HepG2 (cell line): ENCODE data around the gene IL4I1. TPM values are rescaled to one million over a fixed set of nuclear protein-coding genes. Genes with fewer than 3 reads are reported as not detected.

ENCODE experiments used
- ATAC-seq: fragments of 200-7000 bp; cut with Tn5 transposase; 3 replicates; pipeline ENCODE4 v1.9.1; 2020; ENCODE audit warnings: mild to moderate bottlenecking, moderate library complexity
- BruUV-seq: library from RNA; stranded (reverse); fragments of 400-500 nt; replicated peaks from 2 replicates; lab custom pipeline; 2021; lab: Mats Ljungman, UMichigan
- CTCF ChIA-PET: fragments of 300-600 bp; formaldehyde crosslinking; extraction: SDS; loops from one replicate; lab custom pipeline; 2021; ENCODE audit warnings: low total read pairs, inconsistent platforms, low intra/inter-chr PET ratio; lab: Yijun Ruan, JAX
- POLR2A ChIA-PET: fragments of 350-600 bp; sonication (Branson Sonifier 250); formaldehyde crosslinking; loops from one replicate; lab custom pipeline; 2020; ENCODE audit warnings: antibody characterized with exemption, inconsistent platforms; lab: Yijun Ruan, JAX
- DNase-seq: peaks from one replicate; pipeline ENCODE4 v3.0.0-alpha.2; 2015; ENCODE audit warnings: low spot score
- FAIRE-seq: peaks from 3 replicates; lab custom pipeline; 2011; peaks lifted over from hg19 to GRCh38; lab: Jason Lieb, UNC
- H2AFZ ChIP-seq: one replicate; pipeline ENCODE4 v1.6.1; 2011; ENCODE audit warnings: low read length, inconsistent platforms
- H3K27ac ChIP-seq: fragments of 300-600 bp; 3 replicates; pipeline ENCODE4 v1.8.0; 2011; ENCODE audit warnings: mixed run types, mild to moderate bottlenecking, mixed read lengths, low read length, inconsistent platforms; ENCODE audit not compliant: insufficient read depth; ENCODE audit errors: extremely low read length
- H3K27me3 ChIP-seq, 2 experiments: fragments of 200-600 bp in 1 of 2; 2 replicates in 1 of 2; 3 replicates in 1 of 2; pipeline versions ENCODE4 v1.6.0 to v1.8.0; 2011; ENCODE audit warnings: low read length in 2 of 2, mild to moderate bottlenecking in 2 of 2, moderate library complexity in 2 of 2, inconsistent platforms in 1 of 2; ENCODE audit not compliant: insufficient read depth in 2 of 2, control insufficient read depth in 1 of 2
- H3K36me3 ChIP-seq, 2 experiments: fragments of 200-600 bp in 1 of 2; replicated peaks in 1 of 2; 2 replicates in 1 of 2; 3 replicates in 1 of 2; pipeline versions ENCODE4 v1.5.1 to v1.8.0; 2011; ENCODE audit warnings: low read length in 2 of 2, inconsistent platforms in 1 of 2; ENCODE audit not compliant: insufficient read depth in 2 of 2, control insufficient read depth in 1 of 2
- H3K4me1 ChIP-seq: 2 replicates; pipeline ENCODE4 v1.5.1; 2012; ENCODE audit warnings: low read length, inconsistent platforms; ENCODE audit not compliant: insufficient read depth
- H3K4me2 ChIP-seq: 2 replicates; pipeline ENCODE4 v1.6.0; 2011; ENCODE audit warnings: low read depth, low read length, inconsistent platforms
- H3K4me3 ChIP-seq, 3 experiments: fragments of 200-600 bp in 1 of 3; sonication (generic), shearing (Covaris generic) in 1 of 3; replicated peaks in 1 of 3; 2 replicates each; pipeline ENCODE4 v1.5.1; 2011 to 2016; ENCODE audit warnings: low read length in 3 of 3, inconsistent platforms in 2 of 3, low read depth in 2 of 3, mild to moderate bottlenecking in 2 of 3, control low read depth in 1 of 3, mixed read lengths in 1 of 3; ENCODE audit not compliant: insufficient read depth in 1 of 3
- H3K79me2 ChIP-seq: one replicate; pipeline ENCODE4 v1.6.1; 2011; ENCODE audit warnings: low read length, inconsistent platforms; ENCODE audit not compliant: insufficient read depth
- H3K9ac ChIP-seq: 2 replicates; pipeline ENCODE4 v1.6.0; 2011; ENCODE audit warnings: mild to moderate bottlenecking, low read depth, low read length, inconsistent platforms; ENCODE audit not compliant: insufficient read depth
- H3K9me3 ChIP-seq: 2 replicates; pipeline ENCODE4 v1.5.1; 2012; ENCODE audit warnings: mild to moderate bottlenecking, low read length
- H4K20me1 ChIP-seq: 2 replicates; pipeline ENCODE4 v1.6.0; 2011; ENCODE audit warnings: inconsistent platforms, mild to moderate bottlenecking, low read length, moderate library complexity; ENCODE audit not compliant: insufficient read depth
- CAMTA2 ChIP-seq: sonication (generic); formaldehyde crosslinking; IDR thresholded peaks from 2 replicates; pipeline ENCODE4 v1.4.0; 2020; ENCODE audit warnings: mild to moderate bottlenecking, missing genetic modification reagents, borderline replicate concordance
- CTCF ChIP-seq: sonication (generic); formaldehyde crosslinking; IDR thresholded peaks from 2 replicates; pipeline ENCODE4 v1.5.0; 2020; ENCODE audit warnings: mild to moderate bottlenecking, missing genetic modification reagents, moderate library complexity
- HNRNPL ChIP-seq: fragments of 200-400 bp; formaldehyde crosslinking; IDR thresholded peaks from 2 replicates; pipeline ENCODE4 v1.6.1; 2017; ENCODE audit warnings: mild to moderate bottlenecking, low read depth, low read length
- JUNB ChIP-seq: sonication (generic); formaldehyde crosslinking; IDR thresholded peaks from 2 replicates; pipeline ENCODE4 v1.8.0; 2022; ENCODE audit warnings: missing genetic modification reagents, mild to moderate bottlenecking, borderline replicate concordance
- KLF6 ChIP-seq: IDR thresholded peaks from 2 replicates; pipeline ENCODE4 v1.8.0; 2016; ENCODE audit warnings: missing biosample characterization, missing genetic modification reagents
- SP140L ChIP-seq: sonication (generic); formaldehyde crosslinking; IDR thresholded peaks from 2 replicates; pipeline ENCODE4 v1.4.0; 2020; ENCODE audit warnings: missing genetic modification reagents, borderline replicate concordance
- TRIM22 ChIP-seq: fragments of 450-650 bp; IDR thresholded peaks from 2 replicates; pipeline ENCODE4 v1.6.1; 2017
- ZNF121 ChIP-seq: sonication (generic); formaldehyde crosslinking; IDR thresholded peaks from 2 replicates; pipeline ENCODE4 v1.5.0; 2020; ENCODE audit warnings: mild to moderate bottlenecking, missing genetic modification reagents
- ZNF18 ChIP-seq: sonication (generic); formaldehyde crosslinking; IDR thresholded peaks from 2 replicates; pipeline ENCODE4 v1.8.0; 2022; ENCODE audit warnings: mild to moderate bottlenecking, missing genetic modification reagents; ENCODE audit not compliant: insufficient replicate concordance
- ZNF503 ChIP-seq: sonication (generic); formaldehyde crosslinking; IDR thresholded peaks from 2 replicates; pipeline ENCODE4 v1.4.0; 2020; ENCODE audit warnings: missing genetic modification reagents
- ZNF709 ChIP-seq: sonication (generic); formaldehyde crosslinking; IDR thresholded peaks from 2 replicates; pipeline ENCODE4 v1.5.0; 2020; ENCODE audit warnings: mild to moderate bottlenecking, missing genetic modification reagents
- ZNF768 ChIP-seq: sonication (generic); formaldehyde crosslinking; IDR thresholded peaks from 2 replicates; pipeline ENCODE4 v1.4.0; 2020; ENCODE audit warnings: missing genetic modification reagents
- ZNF891 ChIP-seq: sonication (generic); formaldehyde crosslinking; IDR thresholded peaks from 2 replicates; pipeline ENCODE4 v1.5.0; 2020; ENCODE audit warnings: mild to moderate bottlenecking, missing genetic modification reagents
- WGBS: methylation state at CpG from one replicate; pipeline ENCODE4 v1.1.6; 2017; ENCODE audit warnings: low lambda C conversion rate; 5-methylcytosine and 5-hydroxymethylcytosine counted together
- in situ Hi-C: cut with HindIII; loops from 2 replicates; pipeline ENCODE4 v1.10.0; 2017; ENCODE audit warnings: low pct_unique_long_range_greater_than_20kb; ENCODE audit not compliant: extremely low pct_ligation_motif_present
- intact Hi-C: fragments of 100-400 bp; cut with micrococcal nuclease; formaldehyde crosslinking; loops from one replicate; pipeline ENCODE4 v1.10.0; 2022; ENCODE audit not compliant: unreplicated experiment
- polyA plus RNA-seq, 8 experiments: library from polyadenylated mRNA; depleted of rRNA in 3 of 8; stranded (reverse) in 7 of 8; unstranded in 1 of 8; fragments of >200 nt; fragmentation: Illumina TruSeq in 4 of 8; extraction: Trizol in 4 of 8; gene quantifications; 2 replicates each; pipeline versions ENCODE4 v1.2.1 to v1.2.3, GENCODE V29; 2011 to 2016; ENCODE audit warnings: low read depth in 4 of 8, missing spikeins in 1 of 8, mixed read lengths in 1 of 8; ENCODE audit not compliant: insufficient read depth in 1 of 8
- total RNA-seq, 5 experiments: library from RNA; depleted of rRNA; stranded (reverse); fragments of >200 nt; fragmentation: Illumina TruSeq; extraction: Trizol; gene quantifications; 2 replicates each; pipeline ENCODE4 v1.2.3, GENCODE V29; 2016; ENCODE audit warnings: low read depth in 1 of 5

The IL4I1 gene
- total and polyA plus RNA-seq, 2 of the 13 experiments (the other 11 are each of a cell fraction or from before 2014, with no cell fraction given), result not detected

- no peak for TF ChIP-seq CAMTA2
- TF ChIP-seq, all 625 proteins: peak for 0
These were observed 43.8 kb upstream of the IL4I1 start (continued) for GRCh38 chr19:49940482-49940791.

- Histone ChIP-seq H4K20me1 (no peaks in the 10 kb centered on the region), H3K27ac (no peak overlapping the region), H2AFZ (no peak overlapping the region), H3K4me2 (no peak overlapping the region), H3K27me3 (no peaks in the 10 kb centered on the region), H3K36me3 (no peaks in the 10 kb centered on the region), H3K79me2 (no peaks in the 10 kb centered on the region), H3K4me3 (no peak overlapping the region), H3K9me3 (no peaks in the 10 kb centered on the region), H3K9ac (no peak overlapping the region), H3K4me1 (peaks cover 48% of the 10 kb centered on the region)
- CTCF ChIA-PET, result interaction anchor here (3.2 kb wide), 1 partner anchor 44 kb away, joined by 91 read pairs; no protein-coding TSS in a partner anchor
- DNase-seq (no peak), FAIRE-seq (no peak), ATAC-seq (peak; percentile 8; the same call in 1 of the 3 replicates)
- POLR2A ChIA-PET, result interaction anchor here (0.9 to 1.7 kb wide), 2 partner anchors 10 to 44 kb away, joined by 4 to 5 read pairs; no protein-coding TSS in a partner anchor
- in situ Hi-C loops (loop anchor here (5.0 kb wide), 1 partner anchor 37 kb away; no protein-coding TSS in a partner anchor), intact Hi-C loops (no loop called here)
- BruUV-seq, result no TSS peak
- WGBS, result 41% methylated on average over 5 of the region's 7 CpGs
- peak; percentile 16; the same call in 1 of the 2 replicates for TF ChIP-seq CTCF (CRISPR knock-in tag)
- no peak for TF ChIP-seq ZNF503 (CRISPR knock-in tag)
- peak; percentile 30; the same call in 1 of the 2 replicates for TF ChIP-seq ZNF121
- TF ChIP-seq SP140L (CRISPR knock-in tag), result no peak
- TF ChIP-seq JUNB (CRISPR knock-in tag), result no peak
- TF ChIP-seq ZNF709 (CRISPR knock-in tag), result no peak
- TF ChIP-seq HNRNPL, result peak; percentile 80
- peak; percentile 78 for TF ChIP-seq ZNF18 (CRISPR knock-in tag)
- TF ChIP-seq ZNF891 (CRISPR knock-in tag), result 0 out of 2 replicates have a peak, but pooled peaks have one; percentile 49
- 0 out of 2 replicates have a peak, but pooled peaks have one; percentile 9 for TF ChIP-seq ZNF768
- TF ChIP-seq KLF6 (CRISPR knock-in tag), result no peak
- no peak for TF ChIP-seq TRIM22
These were observed 43.2 kb upstream of the IL4I1 start for GRCh38 chr19:49939721-49940481.
